Keratinocyte (primary cell): Measurements from ENCODE around the gene NETO2.

Experiments
- CTCF ChIP-seq, 3 experiments: IDR thresholded peaks in 1 of 3; conservative IDR thresholded peaks in 1 of 3; optimal IDR thresholded peaks in 1 of 3; 2 replicates in 2 of 3; 3 replicates in 1 of 3; pipeline versions ENCODE3 to v1.5.1; 2011; ENCODE audit warnings: low read length in 3 of 3, mild to moderate bottlenecking in 3 of 3, moderate library complexity in 2 of 3, control low read depth in 1 of 3, inconsistent platforms in 1 of 3; ENCODE audit not compliant: insufficient read depth in 2 of 3; ENCODE audit errors: extremely low read depth in 1 of 3
- EZH2 ChIP-seq: IDR thresholded peaks from one replicate; pipeline ENCODE4 v1.6.1; 2012; ENCODE audit warnings: inconsistent platforms, mild to moderate bottlenecking, low read length, moderate library complexity

GRCh38 chr16:47037746-47038458, 105.8 kb downstream of the NETO2 start:
- TF ChIP-seq CTCF (optimal IDR thresholded peaks at IDR 0.05 in 1 of 3, IDR thresholded peaks at IDR 0.05 in 1 of 3, conservative IDR thresholded peaks at IDR 0.05 in 1 of 3; ENCODE audit: extremely low read depth in 1 of 3, insufficient read depth in 2 of 3, low read length in 3 of 3) (peak; percentile 60 to 97 (median 94)), EZH2 (no peak)
